Left ventricle myocardium inferior (tissue), 1 donor: ENCODE data around the gene TMEM163. TPM values are rescaled to one million over a fixed set of nuclear protein-coding genes. Genes with fewer than 3 reads are reported as not detected.

ENCODE experiments used
- DNase-seq: peaks from one replicate; pipeline ENCODE4 v3.0.0-alpha.2; 2020
- H3K27ac ChIP-seq: fragments of 200-600 bp; replicated peaks from 2 replicates; pipeline ENCODE4 v1.8.0; 2021
- H3K27me3 ChIP-seq: fragments of 200-600 bp; 2 replicates; pipeline ENCODE4 v1.8.0; 2021; ENCODE audit warnings: low read depth
- H3K36me3 ChIP-seq: fragments of 200-600 bp; 2 replicates; pipeline ENCODE4 v1.8.0; 2021
- H3K4me1 ChIP-seq: fragments of 200-600 bp; 2 replicates; pipeline ENCODE4 v1.8.0; 2021
- H3K4me3 ChIP-seq: fragments of 200-600 bp; 2 replicates; pipeline ENCODE4 v1.8.0; 2021; ENCODE audit warnings: mild to moderate bottlenecking, moderate library complexity
- H3K9me3 ChIP-seq: fragments of 200-600 bp; replicated peaks from 2 replicates; pipeline ENCODE4 v1.8.0; 2021
- intact Hi-C: fragments of 100-400 bp; cut with micrococcal nuclease; formaldehyde crosslinking; loops from one replicate; pipeline ENCODE4 v1.11.0; 2022
- total RNA-seq: library from RNA; stranded (reverse); fragmentation: NEBNext Ultra II Directional; extraction: Animal tissue kit (Norgen Biotek cat#: 25700); gene quantifications from one replicate; pipeline ENCODE4 v1.2.1, GENCODE V29; 2021
- TF ChIP-seq, protein P1 (sequence below): fragments of 200-600 bp; IDR thresholded peaks from 2 replicates; pipeline ENCODE4 v1.8.0; 2021; ENCODE audit warnings: antibody characterized with exemption, mild to moderate bottlenecking, borderline replicate concordance
- donor health status: DM: no; HTN: yes; CAD: no; lungs with severe emphysema.

Gene TMEM163
- total RNA-seq, 1 donor from 2014 or later, result 0.22 TPM

DNA sequence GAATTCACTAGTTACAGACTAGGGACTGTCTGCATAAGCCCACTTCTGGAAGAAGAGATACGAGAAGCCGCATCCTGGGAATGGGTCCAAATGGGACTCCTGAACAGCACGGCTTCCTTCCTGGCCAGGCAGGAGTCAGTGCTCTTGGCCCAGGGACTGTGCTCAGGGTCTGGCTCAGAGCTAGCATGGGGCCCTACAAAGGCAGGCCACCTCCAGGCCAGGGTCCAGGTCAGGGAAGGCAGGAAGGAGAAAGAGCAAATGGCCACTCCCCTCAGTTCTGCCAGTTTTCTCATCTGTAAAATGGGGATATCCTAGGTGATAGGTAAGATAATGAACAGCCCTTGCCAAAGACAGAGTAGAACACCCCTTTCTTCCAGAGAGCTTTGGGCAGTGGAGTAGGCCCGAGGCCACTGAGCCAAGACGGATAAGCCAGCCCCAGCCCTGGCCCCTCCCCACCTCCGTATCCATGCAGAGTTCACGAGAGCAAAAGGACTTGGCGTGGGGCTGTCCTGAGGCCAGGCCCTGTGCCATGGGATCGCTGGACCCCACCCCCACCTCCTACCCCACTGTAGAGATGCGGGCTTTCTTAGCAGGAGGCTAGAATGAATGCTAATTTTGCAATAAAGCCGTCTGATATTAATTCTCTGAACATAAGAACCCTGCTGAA is 274.9 kb downstream of the TMEM163 start:
- intact Hi-C loops, result no loop called here

DNA sequence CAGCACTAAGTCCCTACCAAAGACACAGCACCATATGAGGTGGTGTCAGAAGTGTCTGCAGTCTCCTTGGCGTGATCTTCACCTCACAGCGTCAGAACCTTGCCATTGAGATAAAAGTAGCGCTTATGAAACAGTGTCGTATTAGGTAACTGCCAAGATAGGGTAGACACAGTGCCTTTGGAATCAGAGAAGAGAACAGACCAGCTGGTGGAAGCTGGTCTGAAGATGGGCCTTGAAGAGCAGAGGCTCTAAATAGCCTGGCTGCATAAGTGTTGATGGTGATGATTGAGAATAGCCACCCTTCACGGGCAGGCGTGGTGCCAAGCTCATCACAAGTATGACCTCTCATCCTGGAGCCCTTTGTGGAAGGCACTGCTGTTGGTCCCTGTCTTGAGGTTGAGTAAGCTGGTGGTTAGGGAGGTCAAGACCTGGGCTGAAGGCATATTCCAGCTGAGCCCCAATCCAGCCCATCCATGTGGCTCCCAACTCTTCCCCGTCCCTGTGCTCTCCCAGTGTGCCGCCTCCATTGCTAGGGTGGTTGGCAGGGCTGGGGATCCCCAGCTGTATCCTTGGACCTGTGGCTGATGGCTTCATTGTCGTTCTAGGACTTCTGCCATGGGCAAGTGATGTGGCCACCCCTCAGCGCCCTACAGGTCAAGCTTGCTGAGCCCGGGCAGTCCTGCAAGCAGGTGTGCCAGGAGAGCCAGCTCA is 277.5 kb downstream of the TMEM163 start:
- no peak overlapping the region for H3K4me3 ChIP-seq
- intact Hi-C loops, result no loop called here
- no peaks in the 10 kb centered on the region for H3K27me3 ChIP-seq
- peaks cover 48% of the 10 kb centered on the region for H3K4me1 ChIP-seq
- H3K9me3 ChIP-seq, result no peaks in the 10 kb centered on the region
- H3K27ac ChIP-seq, result peak overlapping the region; percentile 59
- H3K36me3 ChIP-seq, result peaks cover 52% of the 10 kb centered on the region
- TF ChIP-seq, protein P1, sequence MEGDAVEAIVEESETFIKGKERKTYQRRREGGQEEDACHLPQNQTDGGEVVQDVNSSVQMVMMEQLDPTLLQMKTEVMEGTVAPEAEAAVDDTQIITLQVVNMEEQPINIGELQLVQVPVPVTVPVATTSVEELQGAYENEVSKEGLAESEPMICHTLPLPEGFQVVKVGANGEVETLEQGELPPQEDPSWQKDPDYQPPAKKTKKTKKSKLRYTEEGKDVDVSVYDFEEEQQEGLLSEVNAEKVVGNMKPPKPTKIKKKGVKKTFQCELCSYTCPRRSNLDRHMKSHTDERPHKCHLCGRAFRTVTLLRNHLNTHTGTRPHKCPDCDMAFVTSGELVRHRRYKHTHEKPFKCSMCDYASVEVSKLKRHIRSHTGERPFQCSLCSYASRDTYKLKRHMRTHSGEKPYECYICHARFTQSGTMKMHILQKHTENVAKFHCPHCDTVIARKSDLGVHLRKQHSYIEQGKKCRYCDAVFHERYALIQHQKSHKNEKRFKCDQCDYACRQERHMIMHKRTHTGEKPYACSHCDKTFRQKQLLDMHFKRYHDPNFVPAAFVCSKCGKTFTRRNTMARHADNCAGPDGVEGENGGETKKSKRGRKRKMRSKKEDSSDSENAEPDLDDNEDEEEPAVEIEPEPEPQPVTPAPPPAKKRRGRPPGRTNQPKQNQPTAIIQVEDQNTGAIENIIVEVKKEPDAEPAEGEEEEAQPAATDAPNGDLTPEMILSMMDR, result no peak
- DNase-seq, result peak; percentile 52

More for the DNA sequence above, 274.9 kb downstream of the TMEM163 start:
- Histone ChIP-seq H3K36me3 (peaks cover 49% of the 10 kb centered on the region), H3K27ac (no peak overlapping the region), H3K4me1 (peaks cover 55% of the 10 kb centered on the region), H3K9me3 (no peaks in the 10 kb centered on the region), H3K27me3 (no peaks in the 10 kb centered on the region), H3K4me3 (no peak overlapping the region)
- TF ChIP-seq, protein P1, result no peak
- no peak for DNase-seq

DNA sequence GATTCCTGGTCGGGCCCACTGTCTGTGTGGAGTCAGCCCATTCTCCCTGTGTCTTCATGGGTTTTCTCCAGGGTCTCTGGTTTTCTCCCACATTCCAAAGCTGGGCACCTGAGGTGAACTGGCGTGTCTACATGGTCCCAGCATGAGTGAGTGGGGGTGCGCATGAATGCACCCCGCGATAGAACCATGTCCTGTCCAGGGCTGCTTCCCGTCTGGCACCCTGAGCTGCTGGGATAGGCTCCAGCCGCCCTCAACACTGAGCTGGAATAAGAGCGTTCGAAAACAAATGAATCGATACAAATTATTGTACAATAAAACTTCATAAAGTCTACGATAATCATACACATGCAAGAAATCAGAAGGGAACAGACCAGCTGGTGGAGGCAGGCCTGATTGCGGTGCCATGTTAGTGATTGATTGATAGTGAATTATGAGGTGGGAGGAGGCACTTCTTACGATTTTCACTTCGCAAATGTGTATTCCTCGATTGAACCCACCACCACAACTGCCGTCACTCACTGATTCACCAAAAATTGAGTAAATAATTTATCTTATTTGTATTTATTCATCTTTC is 278.4 kb downstream of the TMEM163 start:
- Histone ChIP-seq H3K27ac (peak overlapping the region; percentile 59), H3K9me3 (no peaks in the 10 kb centered on the region), H3K27me3 (no peaks in the 10 kb centered on the region), H3K36me3 (peaks cover 53% of the 10 kb centered on the region), H3K4me1 (peaks cover 39% of the 10 kb centered on the region), H3K4me3 (no peak overlapping the region)
- intact Hi-C loops, result no loop called here
- no peak for DNase-seq
- TF ChIP-seq, protein P1, result no peak

DNA sequence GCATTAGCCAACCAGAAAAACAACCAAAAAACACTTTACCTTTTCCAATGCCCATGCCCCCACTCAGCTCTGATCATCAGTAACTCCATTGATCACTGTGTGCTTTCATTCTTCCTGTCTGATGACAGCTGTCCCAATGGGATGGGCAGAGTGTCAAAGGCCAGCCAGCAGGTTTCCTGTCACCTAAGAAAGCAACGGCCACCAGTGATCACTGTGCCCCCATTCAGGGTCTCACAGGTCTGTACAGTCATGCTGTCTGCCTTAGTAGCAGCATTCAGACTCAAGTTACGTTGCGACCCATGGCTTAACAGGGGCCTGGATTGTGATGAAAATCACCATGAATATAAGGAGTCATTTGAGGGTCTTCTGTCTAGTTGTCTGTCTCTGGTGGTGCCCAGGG is 280.4 kb downstream of the TMEM163 start:
- Histone ChIP-seq H3K4me1 (peaks cover 18% of the 10 kb centered on the region), H3K27ac (no peak overlapping the region), H3K27me3 (no peaks in the 10 kb centered on the region), H3K4me3 (no peak overlapping the region), H3K36me3 (peaks cover 73% of the 10 kb centered on the region), H3K9me3 (no peaks in the 10 kb centered on the region)
- DNase-seq, result no peak
- TF ChIP-seq, protein P1, result no peak
- intact Hi-C loops, result no loop called here

DNA sequence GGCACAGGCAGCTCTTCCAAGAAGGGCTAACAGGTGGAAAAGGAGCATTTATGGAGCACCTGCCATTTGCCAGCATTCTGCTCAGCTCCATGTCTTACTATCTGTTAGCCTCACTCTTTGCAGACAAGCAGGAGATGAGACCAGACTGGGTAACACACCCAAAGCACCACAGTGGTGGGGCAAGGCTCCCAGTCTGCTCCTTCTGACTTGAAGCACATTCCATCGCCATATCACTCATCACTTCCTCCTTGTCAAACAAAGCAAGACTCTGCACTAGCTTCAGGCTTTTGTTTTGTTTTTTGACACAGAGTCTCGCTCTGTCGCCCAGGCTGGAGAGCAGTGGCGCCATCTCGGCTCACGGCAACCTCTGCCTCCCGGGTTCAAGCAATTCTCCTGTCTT is 282.1 kb downstream of the TMEM163 start:
- Histone ChIP-seq H3K27ac (no peak overlapping the region), H3K27me3 (no peaks in the 10 kb centered on the region), H3K4me3 (no peak overlapping the region), H3K4me1 (peaks cover 15% of the 10 kb centered on the region), H3K9me3 (no peaks in the 10 kb centered on the region), H3K36me3 (peaks cover 78% of the 10 kb centered on the region)
- DNase-seq, result no peak
- intact Hi-C loops, result no loop called here
- TF ChIP-seq, protein P1, result no peak
